ENCODE data around the gene GALNTL6.
"Not testable (repeated sequence)": the region's sequence is repeated elsewhere in the genome, so short reads cannot be mapped to it uniquely, and the experiment has no call there.

DNA sequence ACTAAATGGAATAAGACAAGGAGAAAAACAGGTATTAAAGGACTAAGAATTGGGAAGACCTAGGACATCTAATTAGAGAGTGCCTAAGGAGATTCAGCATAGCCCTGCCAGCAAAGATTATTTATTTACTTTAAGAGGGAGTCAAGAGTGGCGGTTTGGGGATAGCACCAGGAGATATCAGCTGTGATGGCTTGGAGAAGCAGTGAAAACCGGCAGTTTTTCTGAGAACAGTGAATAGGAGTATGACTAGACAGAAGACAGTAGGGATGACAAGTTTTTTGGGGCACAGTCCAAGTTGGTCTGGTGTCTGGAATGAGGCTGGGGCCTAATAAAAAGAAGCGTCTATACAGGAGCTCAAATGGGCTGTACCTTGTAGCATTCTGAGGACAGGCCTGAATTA, 1143.1 kb downstream of the GALNTL6 start:
- TF ChIP-seq EZH2 (IDR thresholded peaks at IDR 0.05; ENCODE audit: insufficient read depth, poor library complexity, severe bottlenecking); EZH2phosphoT487 (IDR thresholded peaks at IDR 0.05; ENCODE audit: insufficient read depth, low read depth): not testable (repeated sequence)
